Ishikawa (cell line): ENCODE data around the gene ASTN1.

Experiments used
- NFIC ChIP-seq: IDR thresholded peaks from 2 replicates; pipeline ENCODE4 v1.6.1; 2012
- TAF1 ChIP-seq: IDR thresholded peaks from 2 replicates; pipeline ENCODE4 v1.6.1; 2012; ENCODE audit warnings: low read depth, mild to moderate bottlenecking

GRCh38 chr1:176950736-176951324 is 213.7 kb downstream of the ASTN1 start:
- TF ChIP-seq NFIC: no peak
- no peak for TF ChIP-seq TAF1
